NCI-H748 treated with DMSO at 0.1 percent for 48 hours (cell line): ENCODE results near the gene PMEPA1.

Experiments
- DNase-seq: peaks from one replicate; lab custom pipeline; 2025; lab: John Stamatoyannopoulos, UW

The PMEPA1 gene

GRCh38 chr20:57736738-57737347 lies 27.0 kb upstream of the PMEPA1 start:
- DNase-seq: no peak

- no peak for DNase-seq
Observed at GRCh38 chr20:57735831-57736737, 26.3 kb upstream of the PMEPA1 start.

GRCh38 chr20:57734754-57735153 lies 24.9 kb upstream of the PMEPA1 start:
- DNase-seq: no peak

GRCh38 chr20:57732226-57732625 lies 22.4 kb upstream of the PMEPA1 start:
- no peak for DNase-seq

GRCh38 chr20:57728762-57729161 lies 18.9 kb upstream of the PMEPA1 start:
- DNase-seq: no peak

GRCh38 chr20:57727863-57728262 lies 18.0 kb upstream of the PMEPA1 start:
- no peak for DNase-seq

GRCh38 chr20:57725636-57726035 lies 15.8 kb upstream of the PMEPA1 start:
- DNase-seq: no peak

- DNase-seq: no peak
Observed at GRCh38 chr20:57724610-57725405, 15.0 kb upstream of the PMEPA1 start.

- DNase-seq: no peak
Observed at GRCh38 chr20:57723816-57724215, 14.0 kb upstream of the PMEPA1 start.

- DNase-seq: no peak
Observed at GRCh38 chr20:57719951-57720350, 10.1 kb upstream of the PMEPA1 start.

GRCh38 chr20:57718490-57719009 lies 8.7 kb upstream of the PMEPA1 start:
- peak; percentile 84 for DNase-seq

GRCh38 chr20:57717797-57718196 lies 8.0 kb upstream of the PMEPA1 start:
- DNase-seq: peak; percentile 12

- no peak for DNase-seq
Observed at GRCh38 chr20:57716901-57717300, 7.1 kb upstream of the PMEPA1 start.

- no peak for DNase-seq
Observed at GRCh38 chr20:57716202-57716601, 6.4 kb upstream of the PMEPA1 start.

GRCh38 chr20:57715268-57715904 lies 5.6 kb upstream of the PMEPA1 start:
- no peak for DNase-seq

GRCh38 chr20:57714409-57715267 lies 4.8 kb upstream of the PMEPA1 start:
- no peak for DNase-seq

GRCh38 chr20:57713951-57714350 lies 4.1 kb upstream of the PMEPA1 start:
- DNase-seq: no peak

- DNase-seq: no peak
Observed at GRCh38 chr20:57713505-57713903, 3.7 kb upstream of the PMEPA1 start.

- DNase-seq: no peak
Observed at GRCh38 chr20:57712851-57713504, 3.2 kb upstream of the PMEPA1 start.

GRCh38 chr20:57712341-57712740 lies 2.5 kb upstream of the PMEPA1 start:
- no peak for DNase-seq
